Right cardiac atrium (tissue), 5 donors: ENCODE measurements around the gene NDUFA8. TPM values are rescaled to one million over a fixed set of nuclear protein-coding genes. Genes with fewer than 3 reads are reported as not detected.
A peak's percentile ranks its signal among the peaks of the same experiment; 100 is the strongest.

Experiments
- ATAC-seq, 2 donors: fragments of 200-7000 bp; cut with Tn5 transposase; one replicate each; pipeline versions ENCODE4 v1.8.0 to v1.9.1; 2020; ENCODE audit warnings: moderate library complexity in 2 of 2, mild to moderate bottlenecking in 1 of 2
- DNase-seq, 3 donors: peaks; one replicate each; pipeline ENCODE4 v3.0.0-alpha.2; 2020
- H3K27ac ChIP-seq: one replicate; pipeline ENCODE4 v1.5.1; 2013; ENCODE audit warnings: mild to moderate bottlenecking, low read length, control low read depth, moderate library complexity
- H3K27me3 ChIP-seq: one replicate; pipeline ENCODE4 v1.6.1; 2013; ENCODE audit not compliant: control insufficient read depth, insufficient read depth
- H3K4me1 ChIP-seq: one replicate; pipeline ENCODE4 v1.6.1; 2013; ENCODE audit warnings: low read length; ENCODE audit not compliant: control insufficient read depth, insufficient read depth
- H3K4me3 ChIP-seq: one replicate; pipeline ENCODE4 v1.5.1; 2013; ENCODE audit warnings: low read length, control low read depth
- H3K9me3 ChIP-seq: one replicate; pipeline ENCODE4 v1.6.1; 2013; ENCODE audit warnings: low read length; ENCODE audit not compliant: control insufficient read depth
- WGBS: extraction: QIAGEN DNeasy Blood & Tissue Kit; methylation state at CpG from one replicate; pipeline ENCODE4 v1.1.7; 2013; 5-methylcytosine and 5-hydroxymethylcytosine counted together
- intact Hi-C, 4 donors: fragments of 100-400 bp; cut with DNase I; formaldehyde crosslinking; loops; one replicate each; pipeline versions ENCODE4 v1.11.0 to v1.14.0; 2022 to 2023
- polyA plus RNA-seq: library from polyadenylated mRNA; stranded (reverse); fragments of 200-250 nt; gene quantifications from one replicate; pipeline ENCODE4 v1.2.3, GENCODE V29; 2013
- total RNA-seq, 4 donors: library from RNA; stranded (reverse); fragmentation: NEBNext Ultra II Directional; extraction: Animal tissue kit (Norgen Biotek cat#: 25700); gene quantifications; one replicate each; pipeline ENCODE4 v1.2.1, GENCODE V29; 2021
- donor health status: healthy with polysubstance abuse.
- donor health status: DM: no; HTN: yes; CAD: no.
- donor health status: DM: no; HTN: no; CAD: no.
- donor health status: DM: no; HTN: yes; CAD: no; lungs with severe emphysema.
- donor health status: DM: yes; HTN: yes; CAD: no.

The NDUFA8 gene
- total and polyA plus RNA-seq, 5 donors, result 210 to 683 (median 265) TPM

DNA sequence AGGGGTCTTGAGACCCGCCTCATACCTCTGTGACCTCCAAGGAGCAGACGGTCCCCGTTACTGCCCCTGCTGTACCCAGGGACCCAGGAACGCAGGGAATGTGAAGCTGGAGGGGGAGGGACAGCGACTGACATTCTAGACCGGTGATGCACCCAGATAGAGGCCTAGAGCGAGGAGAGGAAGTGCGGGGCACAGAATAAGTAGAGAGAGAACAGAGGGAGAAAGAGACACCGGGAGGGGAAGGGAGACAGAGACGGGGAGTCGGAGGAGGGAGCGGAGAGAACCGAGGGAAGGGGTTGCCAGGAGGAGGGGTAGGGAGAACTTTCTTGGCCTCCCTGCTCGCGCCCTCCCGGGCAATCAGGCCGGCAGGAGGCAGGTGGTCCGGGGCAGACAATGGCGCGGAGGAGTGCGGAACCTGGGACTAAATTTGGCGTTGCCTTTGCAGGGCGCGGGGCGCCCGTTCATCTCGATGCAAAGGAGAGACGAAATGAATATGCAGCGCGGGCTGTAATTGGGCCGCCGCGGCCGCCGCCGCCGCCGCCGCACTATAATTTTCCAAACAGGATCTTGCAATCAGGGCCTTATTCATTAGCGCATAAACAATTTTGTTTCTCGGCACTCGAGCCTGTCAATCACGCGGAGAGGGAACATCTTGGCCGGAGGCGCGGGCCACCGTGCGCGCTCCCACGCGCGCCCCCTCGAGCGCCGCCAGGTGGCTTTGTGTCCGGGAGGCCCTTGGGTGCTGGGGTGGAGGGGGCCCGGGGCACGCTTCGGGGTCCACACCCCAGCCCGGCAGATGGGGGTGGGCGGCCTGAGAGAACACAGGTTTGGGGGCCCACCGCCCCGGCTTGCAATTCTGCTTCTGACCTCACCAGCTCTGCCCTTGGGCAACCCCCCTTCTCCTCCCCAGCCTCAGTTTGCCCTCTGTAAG, 33.0 kb downstream of the NDUFA8 start:
- no peak for ATAC-seq
- intact Hi-C loops, result loop anchor here in 3 of 4 donors (10.0 kb wide), 2 partner anchors 328 to 678 kb away; partner anchors contain the start of gene OR1K1 (in 1 of the 3)
- no peaks in the 10 kb centered on the region for H3K4me1 ChIP-seq
- H3K27ac ChIP-seq, result peak overlapping the region; percentile 0
- peak overlapping the region; percentile 21 for H3K4me3 ChIP-seq
- H3K9me3 ChIP-seq, result no peaks in the 10 kb centered on the region
- 27% methylated on average over 64 of the region's 64 CpGs for WGBS
- peak in 1 of 3 donors; percentile 62 for DNase-seq
- H3K27me3 ChIP-seq, result no peaks in the 10 kb centered on the region

DNA sequence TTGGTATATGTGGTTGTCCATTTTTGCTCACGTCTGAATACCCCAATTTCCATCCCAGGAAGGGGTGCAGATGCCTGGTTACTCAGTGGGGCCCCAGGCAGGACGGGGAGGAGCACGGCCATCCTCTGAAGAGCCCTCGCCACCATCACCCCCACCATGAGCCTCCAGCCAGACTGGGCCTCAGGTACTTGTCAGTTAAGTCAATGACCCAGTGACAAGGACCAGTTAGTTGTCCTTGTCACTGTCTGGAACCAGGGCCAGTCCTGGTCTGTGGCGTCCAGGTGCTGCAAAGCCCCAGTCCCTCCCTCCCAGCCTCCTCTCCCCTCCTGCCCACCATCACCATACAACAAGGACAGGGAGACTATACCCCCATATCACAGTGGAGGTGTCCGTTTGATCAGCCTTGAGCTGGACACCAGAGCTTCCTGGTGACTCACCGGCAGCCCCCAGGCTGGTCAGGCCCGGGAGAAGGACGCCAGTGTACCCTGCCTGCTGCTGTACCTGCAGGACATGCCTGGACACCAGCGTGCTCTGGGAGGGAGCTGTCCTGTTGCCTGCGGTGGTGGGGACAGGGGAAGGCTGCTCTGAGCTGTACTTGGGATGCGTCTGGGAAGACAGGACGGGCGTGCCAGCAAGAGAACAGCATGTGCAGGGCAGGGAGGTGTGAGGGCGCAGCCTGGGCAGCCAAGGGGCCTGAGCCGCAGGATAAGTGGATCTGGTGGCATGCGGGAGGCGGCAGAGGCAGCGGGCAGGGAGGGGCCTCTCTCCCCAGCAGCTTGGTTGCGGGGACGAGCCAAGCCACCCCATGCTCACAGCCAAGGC, 33.9 kb downstream of the NDUFA8 start:
- peak in 2 of 3 donors; percentile 70 to 73 for DNase-seq
- Histone ChIP-seq H3K27ac (peak overlapping the region; percentile 0), H3K27me3 (no peaks in the 10 kb centered on the region), H3K4me3 (no peak overlapping the region), H3K4me1 (no peaks in the 10 kb centered on the region), H3K9me3 (no peaks in the 10 kb centered on the region)
- WGBS, result 41% methylated on average over 21 of the region's 21 CpGs
- intact Hi-C loops, result loop anchor here (1.0 to 10.0 kb wide), 6 partner anchors 27 to 679 kb away; partner anchors contain the start of gene OR1K1 (in 1 of the 4)
- peak; percentile 31 to 41 for ATAC-seq

DNA sequence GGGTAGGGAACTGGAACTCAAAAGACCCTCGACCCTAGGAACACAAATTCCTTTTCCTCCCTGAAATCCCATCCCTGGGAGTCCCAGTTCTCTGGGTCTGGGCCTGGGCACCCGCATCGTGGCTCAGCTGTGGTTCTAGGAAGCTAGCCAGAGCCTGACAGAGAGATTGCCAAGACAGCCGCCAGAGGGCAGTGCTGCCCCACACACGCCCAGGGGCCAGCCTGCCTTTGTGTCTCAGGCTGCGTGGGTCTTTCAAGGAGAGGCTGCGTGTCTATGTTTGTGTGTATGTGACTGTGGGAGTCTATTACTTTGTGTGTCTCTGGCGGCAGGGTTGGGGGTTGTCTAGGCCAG, 34.4 kb downstream of the NDUFA8 start:
- peak; percentile 72 to 82 for ATAC-seq
- Histone ChIP-seq H3K4me1 (no peaks in the 10 kb centered on the region), H3K27ac (no peak overlapping the region), H3K4me3 (no peak overlapping the region), H3K27me3 (no peaks in the 10 kb centered on the region), H3K9me3 (no peaks in the 10 kb centered on the region)
- peak; percentile 79 to 92 (median 91) for DNase-seq
- intact Hi-C loops, result loop anchor here (1.0 to 10.0 kb wide), 6 partner anchors 26 to 680 kb away; partner anchors contain the start of gene OR1K1 (in 1 of the 4)
- WGBS, result under 1% methylated on average over 8 of the region's 8 CpGs

DNA sequence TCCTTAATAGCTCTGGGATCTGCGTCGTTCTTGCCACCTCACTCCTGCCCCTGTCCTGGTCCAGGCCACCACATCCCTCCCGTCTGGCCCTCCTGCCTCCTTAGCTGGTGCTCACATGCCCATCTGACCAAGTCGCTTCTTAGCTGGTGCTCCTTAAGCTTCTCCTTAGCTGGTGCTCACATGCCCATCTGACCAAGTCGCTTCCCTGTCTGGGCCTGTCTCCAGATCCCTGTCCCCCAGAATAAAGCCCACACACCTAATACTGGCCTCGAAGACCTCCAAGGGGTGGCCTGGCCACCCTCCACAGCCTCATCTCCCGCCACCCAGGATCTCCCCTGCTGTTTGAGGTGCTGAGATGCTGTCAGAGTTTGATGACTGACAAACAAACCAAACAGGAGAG, 35.1 kb downstream of the NDUFA8 start:
- DNase-seq (no peak), ATAC-seq (no peak)
- intact Hi-C loops, result loop anchor here (1.0 to 10.0 kb wide), 6 partner anchors 26 to 680 kb away; partner anchors contain the start of gene OR1K1 (in 1 of the 4)
- H3K27ac ChIP-seq, result no peak overlapping the region
- no peak overlapping the region for H3K4me3 ChIP-seq
- 76% methylated on average over 7 of the region's 7 CpGs for WGBS
- H3K27me3 ChIP-seq, result no peaks in the 10 kb centered on the region
- H3K4me1 ChIP-seq, result no peaks in the 10 kb centered on the region
- H3K9me3 ChIP-seq, result no peaks in the 10 kb centered on the region

DNA sequence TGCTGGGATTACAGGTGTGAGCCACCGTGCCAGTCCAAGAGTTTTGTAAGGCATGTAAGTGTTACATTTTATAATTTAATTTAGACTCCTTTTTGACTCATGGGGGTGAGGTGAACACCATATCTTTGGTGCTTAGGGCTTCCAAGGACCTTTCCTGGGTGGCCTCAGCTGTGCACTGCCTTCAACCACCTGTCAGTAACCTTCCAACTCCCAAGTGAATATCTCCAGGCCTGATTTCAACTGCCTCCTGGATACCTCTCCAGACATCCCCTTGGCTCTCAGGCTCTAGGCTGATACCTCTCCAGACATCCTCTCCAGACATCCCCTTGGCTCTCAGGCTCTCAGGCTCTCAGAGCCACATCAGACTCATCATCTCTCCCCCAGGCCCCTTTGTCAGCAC, 35.5 kb downstream of the NDUFA8 start:
- H3K4me1 ChIP-seq, result no peaks in the 10 kb centered on the region
- no peak overlapping the region for H3K4me3 ChIP-seq
- H3K9me3 ChIP-seq, result no peaks in the 10 kb centered on the region
- ATAC-seq, result no peak
- WGBS, result 93% methylated on average over 1 of the region's 1 CpG
- intact Hi-C loops, result loop anchor here (1.0 to 10.0 kb wide), 6 partner anchors 25 to 681 kb away; partner anchors contain the start of gene OR1K1 (in 1 of the 4)
- no peaks in the 10 kb centered on the region for H3K27me3 ChIP-seq
- no peak for DNase-seq
- H3K27ac ChIP-seq, result no peak overlapping the region

DNA sequence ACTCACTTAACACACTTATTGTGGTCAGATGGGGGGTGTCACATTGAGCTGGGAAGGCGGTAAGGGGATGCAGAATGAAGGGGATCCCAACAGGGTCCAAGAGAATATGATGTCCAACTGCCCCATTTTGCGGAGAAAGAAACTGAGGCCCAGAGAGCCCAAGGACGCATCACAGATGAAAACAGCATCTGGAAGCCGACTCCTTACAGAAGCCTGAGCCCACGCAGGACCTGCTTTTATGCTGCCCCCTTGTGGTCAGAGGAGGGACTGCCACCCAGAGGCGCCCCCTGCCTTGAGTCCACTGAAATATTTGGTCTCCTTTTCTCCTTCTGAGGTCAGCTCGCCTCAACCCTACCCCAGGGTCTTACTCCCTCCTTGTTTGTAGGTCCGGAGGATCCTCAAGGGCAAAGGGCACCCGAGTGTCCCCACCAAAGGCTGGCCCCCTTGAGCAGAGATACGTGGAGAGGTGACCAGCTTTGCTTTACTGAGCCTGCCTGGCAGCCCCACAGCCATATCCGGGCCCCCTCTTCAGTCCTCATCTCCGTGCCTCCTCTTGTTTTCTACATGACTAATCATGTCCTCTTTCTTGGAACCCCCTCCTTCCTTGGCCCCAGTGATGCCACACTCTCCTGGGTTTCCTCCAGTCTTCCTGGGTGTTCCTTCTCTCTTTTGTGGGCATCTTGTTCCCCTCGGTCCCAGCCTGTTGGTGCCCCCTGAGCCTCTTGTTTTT, 36.5 kb downstream of the NDUFA8 start:
- peak; percentile 73 to 86 (median 86) for DNase-seq
- Histone ChIP-seq H3K27ac (no peak overlapping the region), H3K4me3 (no peak overlapping the region), H3K9me3 (no peaks in the 10 kb centered on the region), H3K4me1 (no peaks in the 10 kb centered on the region), H3K27me3 (no peaks in the 10 kb centered on the region)
- peak; percentile 22 to 23 for ATAC-seq
- 27% methylated on average over 13 of the region's 13 CpGs for WGBS
- intact Hi-C loops, result loop anchor here (2.0 to 10.0 kb wide), 4 partner anchors 24 to 682 kb away; partner anchors contain the start of gene OR1K1 (in 1 of the 4)

DNA sequence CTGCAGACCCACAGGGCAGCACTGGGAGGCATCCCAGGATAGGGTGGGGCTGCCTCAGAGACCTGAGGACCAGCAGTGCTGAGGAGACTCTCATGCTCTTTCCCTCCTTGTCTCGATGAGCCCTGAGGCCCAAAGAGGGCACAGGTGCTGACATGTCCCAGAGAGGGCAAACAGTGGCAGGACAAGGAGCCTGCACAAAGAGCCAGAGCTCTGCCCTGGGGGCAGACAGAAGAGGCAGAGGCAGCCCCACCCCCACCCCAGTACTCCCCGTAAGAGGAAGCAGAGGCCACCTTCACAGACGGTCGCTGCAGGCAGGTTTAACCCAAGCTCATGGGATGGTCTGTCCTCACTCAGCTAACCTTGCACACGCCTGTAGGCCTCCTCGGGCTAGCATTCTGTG, 37.1 kb downstream of the NDUFA8 start:
- no peak for ATAC-seq
- no peak for DNase-seq
- Histone ChIP-seq H3K27ac (no peak overlapping the region), H3K27me3 (no peaks in the 10 kb centered on the region), H3K4me3 (no peak overlapping the region), H3K9me3 (no peaks in the 10 kb centered on the region), H3K4me1 (no peaks in the 10 kb centered on the region)
- intact Hi-C loops, result loop anchor here (2.0 to 10.0 kb wide), 4 partner anchors 24 to 682 kb away; partner anchors contain the start of gene OR1K1 (in 1 of the 4)
- WGBS, result 56% methylated on average over 6 of the region's 6 CpGs

DNA sequence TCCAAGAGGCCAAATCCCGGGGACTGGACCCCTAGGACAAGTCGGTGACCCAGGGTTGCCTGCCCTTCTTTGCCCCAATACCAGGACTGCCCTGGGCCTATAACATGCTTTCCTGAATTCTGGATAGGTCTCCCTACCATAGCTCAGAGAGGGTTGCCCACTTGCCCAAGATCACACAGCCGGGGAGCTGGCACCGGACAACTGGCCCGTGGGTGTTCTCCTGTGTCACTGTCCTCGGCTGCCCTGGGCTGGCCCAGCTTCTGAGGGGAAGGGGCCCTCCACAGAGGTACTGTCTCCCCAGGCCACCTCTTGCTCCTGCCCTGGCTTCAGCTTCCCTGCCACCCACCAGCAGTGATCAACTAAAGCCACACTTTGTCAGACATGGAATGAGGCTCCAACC, 37.6 kb downstream of the NDUFA8 start:
- Histone ChIP-seq H3K4me1 (no peaks in the 10 kb centered on the region), H3K9me3 (no peaks in the 10 kb centered on the region), H3K27ac (no peak overlapping the region), H3K27me3 (no peaks in the 10 kb centered on the region), H3K4me3 (no peak overlapping the region)
- 91% methylated on average over 6 of the region's 6 CpGs for WGBS
- ATAC-seq (no peak), DNase-seq (no peak)
- intact Hi-C loops, result loop anchor here (2.0 to 10.0 kb wide), 4 partner anchors 23 to 683 kb away; partner anchors contain the start of gene OR1K1 (in 1 of the 4)

DNA sequence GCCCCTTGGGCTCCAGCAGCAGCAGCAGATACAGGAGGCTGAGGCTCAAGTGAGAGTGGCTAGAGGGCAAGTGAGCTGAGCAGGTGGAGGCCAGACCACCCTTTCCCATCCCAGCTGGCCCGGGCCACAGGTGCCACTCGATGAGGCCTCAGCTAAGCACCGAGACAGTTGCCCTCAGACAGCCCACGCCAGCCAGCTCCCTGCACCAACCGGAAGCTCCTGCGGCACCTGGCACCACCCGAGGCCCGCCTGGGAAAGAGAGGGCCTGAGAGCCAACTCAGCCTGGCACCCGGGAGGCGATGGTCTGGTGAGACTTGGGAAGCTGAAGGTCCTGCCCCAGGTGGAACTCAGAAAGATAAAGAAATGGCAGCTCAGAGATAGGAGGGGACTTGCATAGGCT, 38.2 kb downstream of the NDUFA8 start:
- Histone ChIP-seq H3K4me3 (no peak overlapping the region), H3K4me1 (no peaks in the 10 kb centered on the region), H3K9me3 (no peaks in the 10 kb centered on the region), H3K27me3 (no peaks in the 10 kb centered on the region), H3K27ac (no peak overlapping the region)
- 87% methylated on average over 10 of the region's 10 CpGs for WGBS
- no peak for ATAC-seq
- no peak for DNase-seq
- intact Hi-C loops, result loop anchor here in 3 of 4 donors (5.0 to 10.0 kb wide), 3 partner anchors 331 to 683 kb away; partner anchors contain the start of gene OR1K1 (in 1 of the 3)
